ENCODE results near the gene PSMB11. TPM values are rescaled to one million over a fixed set of nuclear protein-coding genes. Genes with fewer than 3 reads are reported as not detected.

PSMB11 gene
- total and polyA plus RNA-seq, 2 experiments from 2014 or later, result 0.12 TPM; not detected in 1

GRCh38 chr14:23056145-23056955 lies 14.3 kb downstream of the PSMB11 start:
- H3K27ac ChIP-seq, result no peak overlapping the region
- H3K9me3 ChIP-seq (ENCODE audit: low read depth), result no peaks in the 10 kb centered on the region
- no peaks in the 10 kb centered on the region for H3K27me3 ChIP-seq
- peak; percentile 70 to 76 for DNase-seq (ENCODE audit: low read depth in 1 of 2, low spot score in 1 of 2)
- peak overlapping the region; percentile 46 for H3K4me3 ChIP-seq
- peaks cover 14% of the 10 kb centered on the region for H3K36me3 ChIP-seq
- TF ChIP-seq CTCF (IDR thresholded peaks at IDR 0.05; ENCODE audit: low read depth, low read length), result peak; percentile 83
- no peaks in the 10 kb centered on the region for H3K4me1 ChIP-seq (ENCODE audit: low read depth)

GRCh38 chr14:23056956-23057756 lies 15.1 kb downstream of the PSMB11 start, which contains the start of gene CDH24:
TSS of gene CDH24 (minus strand) at chr14:23057520. CDS start at chr14:23055733, 1,787 bp downstream.
- peaks cover 18% of the 10 kb centered on the region for H3K36me3 ChIP-seq
- peak within 1 kb of the TSS; percentile 77 for H3K27ac ChIP-seq
- no peaks in the 10 kb centered on the region for H3K4me1 ChIP-seq (ENCODE audit: low read depth)
- DNase-seq (ENCODE audit: low read depth in 1 of 2, low spot score in 1 of 2), result peak; percentile 79 to 86
- TF ChIP-seq CTCF (IDR thresholded peaks at IDR 0.05; ENCODE audit: low read depth, low read length), result no peak
- H3K27me3 ChIP-seq, result no peaks in the 10 kb centered on the region
- peak within 1 kb of the TSS; percentile 46 for H3K4me3 ChIP-seq
- H3K9me3 ChIP-seq (ENCODE audit: low read depth), result no peaks in the 10 kb centered on the region

GRCh38 chr14:23057757-23058653 lies 16.0 kb downstream of the PSMB11 start:
- peak overlapping the region; percentile 46 for H3K4me3 ChIP-seq
- peak; percentile 88 to 94 for DNase-seq (ENCODE audit: low read depth in 1 of 2, low spot score in 1 of 2)
- H3K27me3 ChIP-seq, result no peaks in the 10 kb centered on the region
- peak; percentile 92 for TF ChIP-seq CTCF (IDR thresholded peaks at IDR 0.05; ENCODE audit: low read depth, low read length)
- no peaks in the 10 kb centered on the region for H3K9me3 ChIP-seq (ENCODE audit: low read depth)
- peaks cover 26% of the 10 kb centered on the region for H3K36me3 ChIP-seq
- H3K4me1 ChIP-seq (ENCODE audit: low read depth), result no peaks in the 10 kb centered on the region
- peak overlapping the region; percentile 77 for H3K27ac ChIP-seq

GRCh38 chr14:23058654-23059504 lies 16.9 kb downstream of the PSMB11 start:
- Histone ChIP-seq H3K36me3 (peaks cover 35% of the 10 kb centered on the region), H3K4me3 (no peak overlapping the region), H3K4me1 (ENCODE audit: low read depth) (no peaks in the 10 kb centered on the region), H3K27me3 (no peaks in the 10 kb centered on the region), H3K27ac (no peak overlapping the region), H3K9me3 (ENCODE audit: low read depth) (no peaks in the 10 kb centered on the region)
- TF ChIP-seq CTCF (IDR thresholded peaks at IDR 0.05; ENCODE audit: low read depth, low read length), result no peak
- no peak for DNase-seq (ENCODE audit: low read depth in 1 of 2, low spot score in 1 of 2)

All from cardiac muscle cell (in vitro differentiated cells and primary cell).